Heart left ventricle (tissue), 16 donors: ENCODE data around the gene C15orf39. TPM values are rescaled to one million over a fixed set of nuclear protein-coding genes. Genes with fewer than 3 reads are reported as not detected.

Experiments used
- ATAC-seq, 4 donors: fragments of 200-7000 bp; cut with Tn5 transposase; one replicate each; pipeline ENCODE4 v1.9.1; 2020 to 2022; ENCODE audit warnings: moderate library complexity in 4 of 4, mild to moderate bottlenecking in 3 of 4, moderate number of reproducible peaks in 1 of 4
- DNase-seq, 5 donors: peaks; one replicate each; pipeline ENCODE4 v3.0.0-alpha.2; 2020
- H3K27ac ChIP-seq, 12 donors: fragments of 200-600 bp; sonication (generic) in 4 of 12; one replicate each; pipeline versions ENCODE4 v1.5.0 to v1.8.0; 2016 to 2022; ENCODE audit warnings: mild to moderate bottlenecking in 2 of 12
- H3K27me3 ChIP-seq, 9 donors: fragments of 200-600 bp; sonication (generic) in 2 of 9; one replicate each; pipeline versions ENCODE4 v1.5.1 to v1.8.0; 2016 to 2022; ENCODE audit warnings: mild to moderate bottlenecking in 3 of 9
- H3K36me3 ChIP-seq, 9 donors: fragments of 200-600 bp; sonication (generic) in 2 of 9; one replicate each; pipeline versions ENCODE4 v1.5.0 to v1.8.0; 2018 to 2022; ENCODE audit warnings: mild to moderate bottlenecking in 2 of 9
- H3K4me1 ChIP-seq, 12 donors: fragments of 200-600 bp; sonication (generic) in 4 of 12; one replicate each; pipeline versions ENCODE4 v1.5.0 to v1.8.0; 2016 to 2022; ENCODE audit warnings: mild to moderate bottlenecking in 3 of 12
- H3K4me3 ChIP-seq, 12 donors: fragments of 200-600 bp; sonication (generic) in 4 of 12; one replicate each; pipeline versions ENCODE4 v1.5.0 to v1.8.0; 2017 to 2022; ENCODE audit warnings: mild to moderate bottlenecking in 9 of 12, moderate library complexity in 4 of 12
- H3K9me3 ChIP-seq, 12 donors: fragments of 200-600 bp; sonication (generic) in 4 of 12; one replicate each; pipeline versions ENCODE4 v1.5.0 to v1.8.0; 2016 to 2022; ENCODE audit warnings: mild to moderate bottlenecking in 1 of 12
- POLR2A ChIP-seq, 2 donors: fragments of 450-650 bp; IDR thresholded peaks; one replicate each; pipeline ENCODE4 v1.6.1; 2017; ENCODE audit warnings: antibody characterized with exemption in 2 of 2, mild to moderate bottlenecking in 2 of 2, moderate library complexity in 2 of 2
- WGBS, 4 donors: extraction: QIAGEN DNeasy Blood & Tissue Kit in 2 of 4; methylation state at CpG; one replicate each; pipeline versions ENCODE4 v1.1.5 to v1.1.7; 2013 to 2018; 5-methylcytosine and 5-hydroxymethylcytosine counted together
- intact Hi-C, 10 donors: fragments of 100-400 bp; cut with DNase I; formaldehyde crosslinking; loops; one replicate each; pipeline versions ENCODE4 v1.11.1 to v1.14.2; 2022
- polyA plus RNA-seq, 2 donors: library from polyadenylated mRNA; stranded (reverse); fragments of 200-250 nt; gene quantifications; one replicate each; pipeline ENCODE4 v1.2.3, GENCODE V29; 2013
- total RNA-seq, 9 donors: library from RNA; depleted of rRNA in 2 of 9; stranded (reverse); fragments of >200 nt in 2 of 9; fragmentation: NEBNext Ultra II Directional in 3 of 9; extraction: Animal tissue kit (Norgen Biotek cat#: 25700) in 3 of 9; gene quantifications; one replicate each; pipeline versions ENCODE4 v1.1.0 to v1.2.4, GENCODE V29; 2016 to 2023
- TF ChIP-seq, protein P1 (sequence below), 12 donors: fragments of 200-600 bp; sonication (generic) in 4 of 12; IDR thresholded peaks; one replicate each; pipeline versions ENCODE4 v1.5.0 to v1.8.0; 2018 to 2022; ENCODE audit warnings: antibody characterized with exemption in 12 of 12, mild to moderate bottlenecking in 5 of 12
- donor health status: ischemic (EF 13 %, LVEDD 7.1; RV severe dilation, severe dysfunction).
- donor health status: healthy with polysubstance abuse.
- donor health status: DM: no; HTN: yes; CAD: no.
- donor health status: DM: no; HTN: no; CAD: no.
- donor health status: ischemic (EF 25% LVEDD 6.9; RV normal size, moderate dysfunction).
- donor health status: ischemic (EF 25% LVEDD 5.7; RV mildly dilated, moderate dysfunction).
- donor health status: healthy.
- donor health status: DM: yes; HTN: yes; CAD: no.
- donor health status: ischemic (EF 35%, LVEDD 5.7; RV mildly dilated, moderate dysfunction).
- donor health status: nonischemic (EF 11% LVEDD 7.7; RV severe dilation, severe dysfunction).
- donor health status: DM: yes; HTN: yes; CAD: no.
- donor health status: PGD.
- donor health status: ischemic (EF 29% LVEDD 5.4; RV normal size, mild dysfunction).
- donor health status: nonischemic (EF 23%, LVEDD 6.1; RV moderate dilation, normal function).

Gene C15orf39
- total and polyA plus RNA-seq, 11 donors, result 6.5 to 26.1 (median 13.6) TPM

DNA sequence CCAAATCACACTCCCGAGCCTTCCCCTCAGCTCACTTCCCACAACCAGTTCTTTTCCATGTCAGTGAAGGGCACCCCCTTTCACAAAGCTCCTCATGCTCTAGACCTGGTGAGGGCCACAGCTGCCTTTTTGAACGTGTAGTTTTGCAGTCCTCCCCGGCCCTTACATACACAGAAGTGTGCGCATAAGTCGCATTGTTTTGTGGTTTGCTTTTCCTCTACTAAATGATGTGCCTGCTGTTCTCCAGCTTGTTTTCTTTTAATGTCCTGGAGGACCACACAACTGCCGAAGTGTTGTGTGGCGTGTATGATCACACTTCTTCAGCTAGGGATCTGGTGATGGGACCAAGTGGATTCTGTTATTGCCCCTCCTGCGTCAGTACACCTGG, 7.6 kb downstream of the C15orf39 start:
- no peak overlapping the region for H3K4me3 ChIP-seq
- H3K9me3 ChIP-seq, result no peaks in the 10 kb centered on the region
- no peak overlapping the region for H3K27ac ChIP-seq
- DNase-seq (no peak), ATAC-seq (no peak)
- peaks cover 0 to 84% (median 64%) of the 10 kb centered on the region in 12 donors for H3K4me1 ChIP-seq
- no peaks in the 10 kb centered on the region for H3K27me3 ChIP-seq
- peaks cover 0 to 87% (median 74%) of the 10 kb centered on the region in 9 donors for H3K36me3 ChIP-seq
- intact Hi-C loops, result loop anchor here in 4 of 10 donors (5.0 to 10.0 kb wide), 3 partner anchors 126 to 254 kb away; partner anchors contain the start of genes RPP25 (in 3 of the 4) and COMMD4 (in 1 of the 4)
- WGBS, 4 donors, result 75 to 84% (median 79%) methylated on average over 8 of the region's 8 CpGs
- TF ChIP-seq, protein P1, sequence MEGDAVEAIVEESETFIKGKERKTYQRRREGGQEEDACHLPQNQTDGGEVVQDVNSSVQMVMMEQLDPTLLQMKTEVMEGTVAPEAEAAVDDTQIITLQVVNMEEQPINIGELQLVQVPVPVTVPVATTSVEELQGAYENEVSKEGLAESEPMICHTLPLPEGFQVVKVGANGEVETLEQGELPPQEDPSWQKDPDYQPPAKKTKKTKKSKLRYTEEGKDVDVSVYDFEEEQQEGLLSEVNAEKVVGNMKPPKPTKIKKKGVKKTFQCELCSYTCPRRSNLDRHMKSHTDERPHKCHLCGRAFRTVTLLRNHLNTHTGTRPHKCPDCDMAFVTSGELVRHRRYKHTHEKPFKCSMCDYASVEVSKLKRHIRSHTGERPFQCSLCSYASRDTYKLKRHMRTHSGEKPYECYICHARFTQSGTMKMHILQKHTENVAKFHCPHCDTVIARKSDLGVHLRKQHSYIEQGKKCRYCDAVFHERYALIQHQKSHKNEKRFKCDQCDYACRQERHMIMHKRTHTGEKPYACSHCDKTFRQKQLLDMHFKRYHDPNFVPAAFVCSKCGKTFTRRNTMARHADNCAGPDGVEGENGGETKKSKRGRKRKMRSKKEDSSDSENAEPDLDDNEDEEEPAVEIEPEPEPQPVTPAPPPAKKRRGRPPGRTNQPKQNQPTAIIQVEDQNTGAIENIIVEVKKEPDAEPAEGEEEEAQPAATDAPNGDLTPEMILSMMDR (IDR thresholded peaks at IDR 0.05), result no peak
- no peak for TF ChIP-seq POLR2A (IDR thresholded peaks at IDR 0.05)

DNA sequence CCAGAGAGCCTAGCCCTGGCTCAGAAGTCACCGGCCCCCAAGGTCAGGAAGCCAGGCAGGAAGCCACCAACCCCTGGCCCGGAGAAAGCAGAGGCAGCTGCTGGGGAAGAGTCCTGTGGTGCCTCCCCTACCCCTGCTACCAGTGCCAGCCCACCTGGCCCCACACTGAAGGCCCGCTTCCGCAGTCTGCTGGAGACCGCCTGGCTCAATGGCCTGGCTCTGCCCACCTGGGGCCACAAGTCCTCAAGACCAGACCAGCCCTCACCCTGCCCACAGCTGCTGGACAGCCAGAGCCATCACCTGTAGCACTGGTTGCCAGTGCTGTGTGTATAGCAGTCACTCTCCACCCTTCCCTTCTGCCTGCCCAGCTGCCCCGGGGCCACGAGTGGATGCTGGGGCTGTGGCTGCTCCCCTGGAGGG, 9.1 kb downstream of the C15orf39 start:
- H3K36me3 ChIP-seq, result peaks cover 0 to 84% (median 74%) of the 10 kb centered on the region in 9 donors
- WGBS, 4 donors, result 71 to 89% (median 80%) methylated on average over 5 to 7 of the region's 7 CpGs
- ATAC-seq (no peak), DNase-seq (no peak)
- H3K27me3 ChIP-seq, result no peaks in the 10 kb centered on the region
- no peaks in the 10 kb centered on the region for H3K9me3 ChIP-seq
- peaks cover 0 to 74% (median 50%) of the 10 kb centered on the region in 12 donors for H3K4me1 ChIP-seq
- intact Hi-C loops, result no loop called here
- H3K27ac ChIP-seq, result no peak overlapping the region
- TF ChIP-seq, protein P1 (IDR thresholded peaks at IDR 0.05), result no peak
- TF ChIP-seq POLR2A (IDR thresholded peaks at IDR 0.05), result no peak
- no peak overlapping the region for H3K4me3 ChIP-seq

- ATAC-seq (no peak), DNase-seq (no peak)
- no peak overlapping the region for H3K4me3 ChIP-seq
- H3K4me1 ChIP-seq, result peaks cover 0 to 68% (median 47%) of the 10 kb centered on the region in 12 donors
- no peak overlapping the region for H3K27ac ChIP-seq
- 53 to 79% (median 64%) methylated on average over 6 to 9 of the region's 9 CpGs for WGBS, 4 donors
- intact Hi-C loops, result no loop called here
- TF ChIP-seq, protein P1 (IDR thresholded peaks at IDR 0.05), result no peak
- TF ChIP-seq POLR2A (IDR thresholded peaks at IDR 0.05), result no peak
- H3K27me3 ChIP-seq, result no peaks in the 10 kb centered on the region
- H3K36me3 ChIP-seq, result peaks cover 0 to 76% (median 67%) of the 10 kb centered on the region in 9 donors
- no peaks in the 10 kb centered on the region for H3K9me3 ChIP-seq
Measured at GRCh38 chr15:75211436-75212199, 9.9 kb downstream of the C15orf39 start.

- intact Hi-C loops, result no loop called here
- Histone ChIP-seq H3K4me3 (no peak overlapping the region), H3K27me3 (no peaks in the 10 kb centered on the region), H3K27ac (no peak overlapping the region), H3K9me3 (no peaks in the 10 kb centered on the region), H3K4me1 (peaks cover 0 to 61% (median 45%) of the 10 kb centered on the region in 12 donors), H3K36me3 (peaks cover 0 to 69% (median 60%) of the 10 kb centered on the region in 9 donors)
- WGBS, 4 donors, result 80 to 87% (median 85%) methylated on average over 7 of the region's 7 CpGs
- no peak for TF ChIP-seq POLR2A (IDR thresholded peaks at IDR 0.05)
- TF ChIP-seq, protein P1 (IDR thresholded peaks at IDR 0.05), result no peak
- DNase-seq, result no peak
- ATAC-seq, result no peak
Measured at GRCh38 chr15:75212200-75212858, 10.6 kb downstream of the C15orf39 start.
